Measurements from ENCODE around the gene TLX1.

TLX1 gene

DNA sequence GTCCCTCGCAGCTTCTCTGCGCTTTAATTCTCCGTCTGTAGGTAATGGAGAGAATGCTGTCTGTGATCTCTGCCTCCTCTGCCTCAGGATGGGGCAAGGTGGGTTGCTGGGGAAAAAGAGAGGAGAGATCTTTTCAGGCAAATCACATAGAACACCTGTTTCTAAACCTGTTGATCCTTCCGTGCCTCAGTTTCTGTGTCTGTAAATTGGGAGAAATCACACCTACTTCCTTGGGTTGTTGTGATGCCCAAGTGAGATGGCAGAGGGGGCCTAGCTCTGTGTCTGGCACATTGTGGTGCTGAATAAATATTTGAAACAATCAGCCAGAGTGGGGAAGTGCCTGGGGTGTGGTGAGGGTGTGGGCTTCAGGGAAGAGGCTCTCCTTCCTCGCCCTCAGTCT is 40.5 kb upstream of the TLX1 start:
- no peak overlapping the region for H3K4me3 ChIP-seq (ENCODE audit: low read depth in 1 of 2, low read length in 1 of 2)
- no peaks in the 10 kb centered on the region for H3K36me3 ChIP-seq
- TF ChIP-seq, protein P1, sequence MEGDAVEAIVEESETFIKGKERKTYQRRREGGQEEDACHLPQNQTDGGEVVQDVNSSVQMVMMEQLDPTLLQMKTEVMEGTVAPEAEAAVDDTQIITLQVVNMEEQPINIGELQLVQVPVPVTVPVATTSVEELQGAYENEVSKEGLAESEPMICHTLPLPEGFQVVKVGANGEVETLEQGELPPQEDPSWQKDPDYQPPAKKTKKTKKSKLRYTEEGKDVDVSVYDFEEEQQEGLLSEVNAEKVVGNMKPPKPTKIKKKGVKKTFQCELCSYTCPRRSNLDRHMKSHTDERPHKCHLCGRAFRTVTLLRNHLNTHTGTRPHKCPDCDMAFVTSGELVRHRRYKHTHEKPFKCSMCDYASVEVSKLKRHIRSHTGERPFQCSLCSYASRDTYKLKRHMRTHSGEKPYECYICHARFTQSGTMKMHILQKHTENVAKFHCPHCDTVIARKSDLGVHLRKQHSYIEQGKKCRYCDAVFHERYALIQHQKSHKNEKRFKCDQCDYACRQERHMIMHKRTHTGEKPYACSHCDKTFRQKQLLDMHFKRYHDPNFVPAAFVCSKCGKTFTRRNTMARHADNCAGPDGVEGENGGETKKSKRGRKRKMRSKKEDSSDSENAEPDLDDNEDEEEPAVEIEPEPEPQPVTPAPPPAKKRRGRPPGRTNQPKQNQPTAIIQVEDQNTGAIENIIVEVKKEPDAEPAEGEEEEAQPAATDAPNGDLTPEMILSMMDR (IDR thresholded peaks at IDR 0.05), result no peak
- no peak overlapping the region for H3K27ac ChIP-seq
- no peaks in the 10 kb centered on the region for H3K9me3 ChIP-seq
- peaks cover 100% of the 10 kb centered on the region for H3K27me3 ChIP-seq
- H3K4me1 ChIP-seq (ENCODE audit: control insufficient read depth in 1 of 2, insufficient read depth in 1 of 2, low read depth in 1 of 2, low read length in 1 of 2), result no peaks in the 10 kb centered on the region

DNA sequence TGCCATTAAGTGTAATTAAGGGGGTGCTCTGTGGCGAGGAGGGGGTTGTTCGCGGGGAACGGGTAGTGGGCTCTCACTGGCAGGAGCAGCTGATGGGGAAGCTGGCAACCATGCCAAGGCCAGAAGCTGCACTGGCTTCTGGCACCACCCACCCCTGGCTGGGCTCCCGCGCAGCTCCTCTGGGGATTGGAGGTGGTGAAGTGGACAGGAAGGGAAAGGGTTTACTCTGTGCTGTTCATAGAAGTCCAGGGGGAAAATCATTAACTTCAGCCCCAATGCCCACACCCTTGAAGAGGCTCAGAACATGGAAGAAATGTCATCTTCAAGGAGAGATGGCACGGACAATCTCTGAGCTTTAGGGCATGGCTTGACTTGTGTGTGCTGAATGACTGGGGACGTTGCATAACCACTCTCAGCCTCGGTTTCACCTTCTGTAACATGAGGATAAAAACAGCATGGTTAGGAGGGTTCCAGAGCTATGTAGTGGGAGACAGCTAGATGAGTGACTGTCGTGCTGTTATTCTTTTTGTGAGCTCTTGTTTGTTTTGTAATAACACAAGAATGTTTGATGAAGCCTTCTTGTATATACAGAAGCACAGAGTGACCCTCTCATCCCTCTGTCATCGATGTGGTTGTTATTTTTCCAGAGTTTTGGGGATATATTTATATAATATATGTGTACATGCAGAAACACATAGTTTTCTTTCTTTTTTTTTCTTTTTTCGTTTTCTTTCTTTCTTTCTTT is 39.4 kb upstream of the TLX1 start:
- TF ChIP-seq, protein P1 (IDR thresholded peaks at IDR 0.05), result no peak
- no peaks in the 10 kb centered on the region for H3K9me3 ChIP-seq
- H3K27ac ChIP-seq, result no peak overlapping the region
- no peak overlapping the region for H3K4me3 ChIP-seq (ENCODE audit: low read depth in 1 of 2, low read length in 1 of 2)
- H3K27me3 ChIP-seq, result peaks cover 100% of the 10 kb centered on the region
- H3K36me3 ChIP-seq, result no peaks in the 10 kb centered on the region
- no peaks in the 10 kb centered on the region for H3K4me1 ChIP-seq (ENCODE audit: control insufficient read depth in 1 of 2, insufficient read depth in 1 of 2, low read depth in 1 of 2, low read length in 1 of 2)

DNA sequence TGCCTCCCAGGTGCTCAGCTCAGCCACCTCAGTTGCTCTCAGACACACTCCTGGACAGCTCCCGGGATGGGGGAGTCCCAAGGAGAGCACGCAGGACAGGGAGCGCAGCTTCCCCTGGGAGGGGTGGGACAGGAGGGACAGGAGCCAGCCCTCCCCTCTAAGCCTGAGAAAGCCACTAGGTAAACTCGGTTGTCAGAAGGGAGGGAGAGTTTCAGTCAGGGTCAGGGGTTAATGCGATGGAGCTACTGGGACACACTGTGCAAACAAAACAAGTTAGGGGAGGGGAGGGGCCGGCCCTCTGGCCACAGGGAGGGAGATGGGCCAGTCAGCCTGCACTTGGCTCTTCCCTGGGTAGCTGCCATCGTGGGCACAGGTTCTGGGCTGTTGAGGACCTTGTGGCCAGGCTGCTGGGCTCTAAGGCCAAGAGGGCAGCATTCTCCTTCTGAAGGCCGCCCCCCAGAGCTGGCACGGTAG is 38.2 kb upstream of the TLX1 start:
- peaks cover 100% of the 10 kb centered on the region for H3K27me3 ChIP-seq
- TF ChIP-seq, protein P1 (IDR thresholded peaks at IDR 0.05), result no peak
- no peaks in the 10 kb centered on the region for H3K4me1 ChIP-seq (ENCODE audit: control insufficient read depth in 1 of 2, insufficient read depth in 1 of 2, low read depth in 1 of 2, low read length in 1 of 2)
- H3K36me3 ChIP-seq, result no peaks in the 10 kb centered on the region
- H3K27ac ChIP-seq, result no peak overlapping the region
- no peaks in the 10 kb centered on the region for H3K9me3 ChIP-seq
- no peak overlapping the region for H3K4me3 ChIP-seq (ENCODE audit: low read depth in 1 of 2, low read length in 1 of 2)

DNA sequence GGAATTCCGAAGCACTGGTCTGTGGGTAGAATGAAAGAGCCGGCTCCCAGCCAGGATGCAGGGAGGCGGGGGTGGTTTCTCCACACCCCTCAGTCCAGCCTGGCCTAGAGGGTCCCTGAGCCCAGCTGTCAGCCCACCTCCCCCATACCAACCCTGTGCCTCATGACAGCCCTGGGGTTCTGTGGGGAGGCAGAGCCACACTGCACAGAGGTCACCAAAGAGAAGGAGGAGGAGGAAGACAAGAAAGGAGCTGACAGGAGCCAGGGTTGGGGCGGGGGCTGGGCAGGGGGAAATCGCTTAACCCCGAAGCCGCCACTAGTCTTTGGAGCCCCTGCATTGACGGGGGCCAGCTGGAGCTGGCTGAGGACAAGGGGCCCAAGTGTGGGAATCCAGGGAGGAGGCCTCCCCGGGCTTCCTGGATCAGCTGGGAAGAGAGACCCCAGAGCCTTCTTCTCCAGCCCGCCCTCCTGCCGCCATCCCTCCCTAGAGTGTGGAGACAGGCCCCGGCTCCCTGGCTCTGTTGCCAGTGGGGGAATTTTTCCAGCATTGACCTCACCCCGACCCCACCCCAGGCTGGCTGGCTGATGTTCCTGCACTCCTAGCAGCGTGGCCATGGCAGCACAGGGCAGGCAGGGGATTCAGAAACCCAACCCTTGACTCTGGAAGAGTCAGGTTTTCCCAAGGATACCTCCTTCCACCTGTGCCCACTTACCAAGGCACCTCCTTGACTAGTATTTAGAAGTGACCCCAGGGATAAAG is 36.8 kb upstream of the TLX1 start:
- Histone ChIP-seq H3K4me3 (ENCODE audit: low read depth in 1 of 2, low read length in 1 of 2) (no peak overlapping the region), H3K36me3 (no peaks in the 10 kb centered on the region), H3K27ac (no peak overlapping the region), H3K27me3 (peaks cover 97% of the 10 kb centered on the region), H3K4me1 (ENCODE audit: control insufficient read depth in 1 of 2, insufficient read depth in 1 of 2, low read depth in 1 of 2, low read length in 1 of 2) (no peaks in the 10 kb centered on the region), H3K9me3 (no peaks in the 10 kb centered on the region)
- TF ChIP-seq, protein P1 (IDR thresholded peaks at IDR 0.05), result no peak

DNA sequence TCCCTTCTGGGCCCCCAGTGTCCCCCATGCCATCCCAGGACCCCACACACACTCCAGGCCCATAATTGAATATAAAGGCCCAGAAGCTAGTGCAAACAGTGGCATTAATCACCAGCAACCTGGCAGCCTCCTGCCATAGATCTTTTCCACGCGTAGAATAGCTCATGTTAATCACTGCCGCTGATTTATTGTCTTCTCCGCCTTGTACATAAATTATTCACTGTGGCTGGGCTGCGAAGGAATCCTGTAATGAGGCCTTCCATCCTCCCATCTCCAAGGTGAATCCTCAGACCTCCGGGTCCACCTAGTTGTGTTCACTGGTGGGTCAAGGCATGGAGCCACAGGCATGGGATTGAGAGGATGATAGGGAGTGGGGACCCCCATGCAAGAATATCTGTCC is 36.1 kb upstream of the TLX1 start:
- peaks cover 97% of the 10 kb centered on the region for H3K27me3 ChIP-seq
- H3K9me3 ChIP-seq, result no peaks in the 10 kb centered on the region
- TF ChIP-seq, protein P1 (IDR thresholded peaks at IDR 0.05), result no peak
- no peak overlapping the region for H3K27ac ChIP-seq
- H3K36me3 ChIP-seq, result no peaks in the 10 kb centered on the region
- no peaks in the 10 kb centered on the region for H3K4me1 ChIP-seq (ENCODE audit: control insufficient read depth in 1 of 2, insufficient read depth in 1 of 2, low read depth in 1 of 2, low read length in 1 of 2)
- no peak overlapping the region for H3K4me3 ChIP-seq (ENCODE audit: low read depth in 1 of 2, low read length in 1 of 2)
